Suppressor macrophage (primary cell): ENCODE data around the gene OR5H1.
"Not testable (repeated sequence)": the region's sequence is repeated elsewhere in the genome, so short reads cannot be mapped to it uniquely, and the experiment has no call there.

Source experiments
- DNase-seq, 4 experiments: peaks; one replicate each; pipeline ENCODE4 v3.0.0-alpha.2; 2020 to 2022
- total RNA-seq, 17 experiments: gene quantifications; one replicate each; lab custom pipeline; 2026; ENCODE audit warnings: mixed read lengths in 6 of 17, inconsistent platforms in 3 of 17; lab: John Stamatoyannopoulos, UW

Gene OR5H1
- 0 to 2.4 (median 0) reads per million in 17 experiments for total RNA-seq

DNA sequence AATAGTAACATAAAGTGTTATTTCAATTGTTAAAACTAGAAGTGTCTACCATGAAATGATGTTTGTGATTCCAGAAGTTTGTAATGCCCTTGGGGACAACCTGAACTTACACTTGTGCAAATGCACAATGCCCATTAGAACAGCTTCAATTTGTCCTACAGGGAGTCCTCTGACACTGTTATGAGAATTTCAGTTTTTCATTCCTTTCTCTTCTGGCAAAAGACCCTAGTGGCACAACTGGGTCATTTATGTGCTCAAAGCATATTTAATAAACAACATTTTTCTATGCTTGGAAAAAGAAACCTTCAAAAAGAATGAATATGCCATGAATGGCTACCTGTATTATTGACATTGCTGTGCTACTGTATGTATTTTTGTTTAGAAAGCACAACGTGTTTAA lies at the start of gene OR5H1:
Gene OR5H1, plus strand, starts transcription at position 301 of the 400 bp plus-strand sequence. CDS start 1,977 bp downstream, outside the sequence.
- DNase-seq: no peak

DNA sequence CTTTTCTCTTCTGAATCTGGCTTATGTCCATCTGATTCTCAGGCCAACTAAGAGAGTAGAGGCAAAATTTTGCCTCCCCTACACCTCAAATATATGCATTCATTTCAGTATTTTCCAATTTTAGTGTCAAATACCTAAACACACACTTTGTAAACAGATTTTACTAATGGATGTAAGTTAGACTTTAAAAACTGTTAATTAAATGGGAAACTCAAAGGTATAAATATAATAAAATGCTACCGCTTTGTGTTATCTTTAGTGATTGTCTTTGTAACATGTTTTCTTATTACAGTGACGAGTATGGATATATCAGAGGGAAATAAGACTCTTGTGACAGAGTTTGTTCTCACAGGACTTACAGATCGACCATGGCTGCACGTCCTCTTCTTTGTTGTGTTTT lies 43.6 kb upstream of the OR5H1 start, which contains the start of gene OR5AC2:
Gene OR5AC2, plus strand, starts transcription at position 301 of the 400 bp plus-strand sequence. Its CDS starts 0 bp downstream, at position 301.
- no peak for DNase-seq

DNA sequence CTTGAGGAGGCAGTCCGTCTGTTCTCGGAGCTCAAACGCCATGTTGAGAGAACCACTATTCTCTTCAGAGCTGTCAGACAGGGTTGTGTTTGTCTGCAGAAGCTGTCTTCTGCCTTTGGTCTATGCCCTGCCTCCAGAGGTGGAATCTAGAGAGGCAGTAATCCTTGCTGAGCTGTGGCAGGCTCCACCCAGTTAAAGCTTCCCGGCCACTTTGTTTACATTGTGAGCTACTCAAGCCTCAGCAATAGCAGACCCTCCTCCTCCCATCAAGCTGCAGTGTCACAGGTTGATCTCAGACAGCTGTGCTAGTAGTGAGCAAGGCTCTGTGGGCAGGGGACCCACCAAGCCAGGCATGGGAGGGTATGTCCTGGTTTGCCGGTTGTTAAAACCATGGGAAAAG lies 34.6 kb upstream of the OR5H1 start:
- no peak for DNase-seq

DNA sequence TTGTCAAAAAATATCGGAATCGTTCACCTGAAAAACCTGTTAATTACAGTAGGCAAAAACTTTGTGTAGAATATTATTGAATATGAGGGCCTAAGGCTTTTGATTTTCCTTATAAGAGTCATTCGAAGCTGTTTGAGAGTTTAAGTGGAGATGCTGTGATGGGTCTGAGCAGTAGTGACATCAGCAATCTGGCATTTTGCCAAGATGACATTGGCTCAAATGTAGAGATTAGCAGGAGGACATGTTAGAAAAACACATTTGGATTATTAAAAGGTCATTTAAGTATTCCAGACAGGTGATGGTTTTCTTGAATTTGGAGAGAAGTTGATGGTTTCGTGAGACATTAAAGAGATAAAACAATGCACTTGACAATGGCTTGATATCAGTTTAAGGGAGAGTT lies 30.7 kb upstream of the OR5H1 start:
- DNase-seq: no peak

DNA sequence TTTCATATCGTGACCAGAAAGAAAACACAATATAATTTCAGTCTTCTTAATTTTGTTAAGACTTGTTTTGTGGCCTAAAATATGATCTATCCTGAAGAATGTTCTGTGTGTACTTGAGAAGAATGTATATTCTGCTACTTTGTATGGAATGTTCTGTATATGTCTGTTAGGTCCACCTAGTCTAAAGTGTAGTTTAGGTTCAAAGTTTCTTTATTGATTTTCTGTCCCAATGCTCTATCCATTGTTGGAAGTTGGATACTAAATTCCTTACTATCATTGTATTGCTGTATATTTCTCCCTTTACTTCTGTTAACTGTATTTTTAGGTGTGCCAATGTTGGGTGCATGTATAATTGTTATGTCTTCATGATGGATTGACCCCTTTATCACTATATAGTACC lies 22.4 kb upstream of the OR5H1 start:
- no peak for DNase-seq

DNA sequence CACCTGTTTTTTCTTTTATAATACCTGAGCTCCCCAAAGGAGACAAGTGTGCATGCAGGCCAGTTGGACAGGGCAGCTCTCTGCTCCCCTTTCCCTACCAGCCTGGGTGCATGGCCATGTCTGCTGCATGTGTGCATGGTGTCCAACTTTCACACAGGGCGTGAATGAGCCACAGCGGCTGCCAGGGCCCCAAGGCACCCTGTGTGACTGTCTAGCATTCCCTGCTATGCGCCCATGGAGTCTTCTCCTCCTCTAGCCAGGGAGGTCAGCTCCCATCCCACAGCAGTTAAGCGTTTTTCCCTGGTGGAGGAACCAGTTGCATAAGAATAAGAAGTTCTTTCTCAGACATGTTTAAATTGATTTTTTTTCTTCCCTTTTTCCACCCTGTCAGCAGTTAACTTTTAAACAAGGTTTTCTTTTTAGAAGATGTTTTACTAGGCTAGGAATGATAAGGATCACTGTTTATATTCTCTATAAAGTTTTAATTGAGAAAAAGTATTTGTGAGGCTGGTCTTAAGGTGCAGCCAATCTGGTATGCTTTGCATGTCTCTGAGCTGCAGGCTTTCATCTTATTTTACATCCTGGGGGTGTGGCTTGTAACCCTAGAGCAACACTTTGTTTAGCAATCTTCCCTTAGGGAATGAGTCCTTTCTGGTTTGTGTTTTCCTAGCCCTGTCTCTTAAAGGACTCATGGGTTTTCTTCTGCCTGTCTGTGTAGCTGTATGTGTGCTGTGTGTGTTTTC lies 20.5 kb upstream of the OR5H1 start:
- no peak for DNase-seq

DNA sequence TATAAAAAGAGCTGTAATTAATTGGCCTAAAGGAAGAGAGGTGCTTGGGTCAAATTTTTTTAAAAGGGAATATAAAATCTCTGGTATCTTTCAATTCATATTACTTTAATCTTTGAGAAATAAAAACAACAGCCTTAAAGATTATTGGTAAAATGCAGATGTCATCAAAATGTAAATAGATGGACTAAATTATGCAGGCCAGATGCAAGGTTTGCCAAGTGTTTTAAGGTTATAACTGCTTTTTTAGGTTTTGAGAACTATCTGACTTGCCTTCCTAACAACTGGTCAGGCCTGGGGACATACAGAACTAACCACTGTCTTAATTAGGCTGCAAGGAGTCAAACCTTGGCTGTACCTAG lies 20.0 kb upstream of the OR5H1 start:
- DNase-seq: no peak

DNA sequence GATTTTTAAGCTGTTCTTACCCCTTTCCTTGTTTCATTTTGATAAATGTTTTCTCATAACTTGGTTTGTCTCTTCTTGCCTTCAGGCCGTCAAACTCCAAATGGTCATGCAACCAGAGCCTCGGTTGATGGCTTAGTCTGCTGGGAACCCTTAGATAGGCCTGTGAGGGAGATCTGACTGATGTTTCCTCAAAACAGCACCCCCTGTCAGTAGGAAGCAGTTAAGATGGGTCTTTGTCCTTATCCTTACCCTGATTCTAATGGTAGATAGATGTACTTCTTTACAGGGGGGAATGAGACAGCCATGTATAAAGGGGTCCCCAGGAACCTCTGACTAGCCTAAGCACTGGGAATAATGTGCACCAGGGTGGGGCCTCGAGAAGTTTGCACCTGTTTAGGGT lies 16.3 kb upstream of the OR5H1 start:
- DNase-seq: no peak

DNA sequence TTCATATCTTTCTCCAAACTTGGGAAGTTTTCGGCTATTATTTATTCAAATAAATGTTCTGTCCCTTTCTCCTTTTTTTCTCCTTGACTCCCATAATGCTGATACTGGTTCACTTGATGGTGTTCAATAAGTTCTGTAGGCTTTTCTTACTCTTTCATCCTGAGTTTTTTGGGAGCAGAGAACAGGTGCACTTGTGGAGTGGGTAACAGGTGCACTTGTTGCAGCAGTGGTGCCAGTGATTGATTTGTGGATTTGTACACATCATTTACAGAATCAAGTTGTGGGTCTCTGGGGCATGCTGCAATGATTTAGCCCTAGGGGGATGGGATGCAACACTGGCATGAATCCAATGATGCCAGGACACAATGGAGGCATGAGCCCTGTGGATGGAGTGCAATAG lies 14.8 kb upstream of the OR5H1 start:
- no peak for DNase-seq

DNA sequence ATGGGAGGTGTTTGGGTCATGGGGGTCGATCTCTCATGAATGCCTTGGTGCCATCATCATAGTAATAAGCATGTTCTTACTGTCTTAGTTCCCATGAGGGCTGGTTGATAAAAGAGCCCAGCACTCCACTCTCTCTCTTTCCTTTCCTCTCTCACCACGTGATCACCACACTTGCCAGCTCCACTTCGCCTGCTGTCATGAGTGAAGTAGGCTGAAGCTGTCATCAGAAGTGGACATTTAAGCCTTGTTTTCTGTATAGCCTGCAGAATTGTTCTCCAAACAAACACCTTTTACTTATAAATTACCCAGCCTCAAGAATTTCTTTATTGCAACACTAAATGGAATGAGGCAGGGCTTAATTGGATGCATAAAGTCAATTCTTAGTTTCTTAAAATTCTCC lies 6.1 kb downstream of the OR5H1 start:
- no peak for DNase-seq

DNA sequence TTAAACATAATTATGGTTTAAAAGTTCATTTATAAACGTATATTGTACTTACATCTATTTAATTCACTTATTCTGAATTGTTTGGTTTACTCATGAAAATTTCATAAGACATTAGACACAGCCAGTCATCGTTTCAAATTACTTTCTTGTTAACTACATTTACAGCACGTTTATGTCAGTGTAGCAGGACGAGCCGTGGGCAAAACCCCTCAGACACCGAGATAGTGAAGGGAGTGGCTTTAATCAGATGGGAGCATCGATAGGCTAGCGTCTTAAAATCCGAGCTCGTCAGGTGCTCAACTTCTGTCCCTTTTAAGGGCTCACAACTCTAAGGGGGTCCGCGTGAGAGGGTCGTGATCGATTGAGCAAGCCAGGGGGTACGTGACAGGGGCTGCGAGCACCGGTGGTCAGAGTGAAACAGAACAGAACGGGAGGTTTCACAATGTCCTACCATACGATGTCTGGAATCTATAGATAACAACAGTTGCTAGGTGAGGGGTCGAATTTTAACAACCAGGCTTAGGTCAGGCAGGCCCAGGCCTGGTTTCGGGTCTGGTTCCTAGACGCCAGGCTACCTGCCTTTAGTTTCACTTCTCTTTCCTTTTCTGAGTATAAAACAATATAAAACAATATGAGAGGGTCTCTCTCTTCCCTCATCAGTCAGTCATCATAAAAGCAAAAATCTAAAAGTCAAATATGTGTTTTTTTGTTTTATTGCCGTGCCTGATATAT lies 7.5 kb downstream of the OR5H1 start:
- DNase-seq: not testable (repeated sequence)

DNA sequence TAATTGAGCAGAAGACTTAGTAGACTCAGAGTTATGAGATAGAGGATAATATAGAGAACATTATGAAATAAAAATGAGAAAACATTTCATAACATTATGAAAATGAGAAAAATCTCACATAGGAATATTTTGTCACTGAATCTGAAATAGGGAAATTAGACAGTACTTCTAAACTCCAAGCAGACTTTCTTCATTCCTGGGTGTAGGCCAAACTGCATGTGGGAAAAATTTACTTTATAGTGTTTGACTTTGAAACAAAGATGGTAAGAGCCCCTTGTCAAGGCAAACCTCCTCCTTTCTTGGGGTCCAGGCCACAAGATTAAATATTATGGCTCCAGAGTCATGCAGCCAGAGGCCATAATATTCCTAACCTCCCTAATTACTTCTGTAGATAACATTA lies 10.0 kb downstream of the OR5H1 start:
- DNase-seq: no peak

DNA sequence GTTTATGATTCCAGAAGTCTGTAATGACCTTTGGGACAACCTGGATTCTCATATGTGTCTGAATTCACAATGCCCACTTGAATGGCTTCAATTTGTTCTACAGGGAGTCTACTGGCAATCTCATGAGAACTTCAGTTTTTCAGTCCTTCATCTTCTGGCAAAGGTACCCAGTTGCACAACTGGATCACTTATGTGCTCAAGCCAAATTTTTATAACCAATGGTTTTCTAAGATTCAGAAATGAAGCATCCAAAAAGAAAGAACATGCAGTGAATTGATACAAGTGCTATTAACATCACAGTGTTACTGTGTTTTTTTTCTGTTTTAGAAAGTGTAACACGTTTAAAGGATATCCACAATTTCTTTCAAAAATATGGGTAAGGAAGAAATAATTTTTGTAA lies 16.7 kb downstream of the OR5H1 start, which contains the start of gene OR5H14:
Gene OR5H14, plus strand, starts transcription at position 301 of the 400 bp plus-strand sequence. CDS start 1,907 bp downstream, outside the sequence.
- DNase-seq: no peak

DNA sequence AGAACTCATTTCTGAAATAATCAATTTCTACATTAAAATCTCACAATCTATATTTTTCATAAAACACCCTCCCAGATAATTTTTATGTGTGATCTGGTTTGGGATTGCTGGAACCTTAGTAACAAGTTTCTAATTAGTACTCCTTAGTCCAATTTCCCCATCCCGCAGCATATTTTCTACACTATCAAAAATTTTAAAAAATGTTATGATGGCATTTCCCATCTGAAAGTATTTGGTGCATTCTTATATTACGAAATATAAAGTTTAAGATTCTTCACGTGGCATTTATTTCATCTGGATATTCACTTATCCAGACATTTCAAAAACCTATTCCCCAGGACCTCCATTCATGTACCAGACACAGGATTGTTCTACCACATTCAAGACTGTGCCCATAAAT lies 18.2 kb downstream of the OR5H1 start:
- DNase-seq: no peak

DNA sequence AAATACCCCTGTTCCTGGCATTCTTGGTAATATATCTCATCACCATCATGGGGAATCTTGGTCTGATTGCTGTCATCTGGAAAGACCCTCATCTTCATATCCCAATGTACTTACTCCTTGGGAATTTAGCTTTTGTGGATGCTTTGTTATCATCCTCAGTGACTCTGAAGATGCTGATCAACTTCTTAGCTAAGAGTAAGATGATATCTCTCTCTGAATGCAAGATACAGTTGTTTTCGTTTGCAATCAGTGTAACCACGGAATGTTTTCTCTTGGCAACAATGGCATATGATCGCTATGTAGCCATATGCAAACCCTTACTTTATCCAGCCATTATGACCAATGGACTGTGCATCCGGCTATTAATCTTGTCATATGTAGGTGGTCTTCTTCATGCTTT lies 18.9 kb downstream of the OR5H1 start:
- DNase-seq: not testable (repeated sequence)

DNA sequence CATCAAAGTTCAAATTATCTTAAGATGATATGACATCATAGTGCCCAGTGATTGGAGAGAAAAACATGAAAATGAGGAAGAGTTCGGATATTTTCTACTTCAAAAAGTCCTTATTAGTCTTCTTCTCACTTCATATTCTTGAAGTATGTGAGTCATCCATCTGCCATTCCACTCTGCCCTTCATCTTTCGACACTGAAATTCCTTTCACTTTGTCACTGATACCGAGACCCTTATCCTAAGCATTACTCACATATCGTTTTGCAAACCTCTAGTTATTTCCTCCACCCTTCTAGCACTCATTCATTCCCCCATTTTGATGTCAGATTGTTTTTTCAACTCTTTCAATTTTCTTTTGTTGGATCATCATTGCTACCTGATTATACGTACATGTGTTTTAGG lies 20.7 kb downstream of the OR5H1 start:
- no peak for DNase-seq

DNA sequence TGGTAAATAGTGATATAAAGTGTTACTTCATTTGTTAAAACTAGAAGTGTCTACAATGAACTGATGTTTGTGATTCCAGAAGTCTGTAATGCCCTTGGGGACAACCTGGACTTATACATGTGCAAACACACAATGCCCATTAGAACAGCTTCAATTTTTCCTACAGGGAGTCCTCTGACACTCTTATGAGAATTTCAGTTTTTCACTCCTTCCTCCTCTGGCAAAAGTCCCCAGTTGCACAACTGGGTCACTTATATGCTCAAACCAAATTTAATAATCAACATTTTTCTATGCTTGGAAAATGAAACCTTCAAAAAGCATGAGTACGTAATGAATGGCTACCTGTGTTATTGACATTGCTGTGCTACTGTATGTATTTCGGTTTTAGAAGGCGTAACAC lies 35.9 kb downstream of the OR5H1 start, which contains the start of gene OR5H15:
Gene OR5H15, plus strand, starts transcription at position 301 of the 400 bp plus-strand sequence. CDS start 2,004 bp downstream, outside the sequence.
- no peak for DNase-seq

DNA sequence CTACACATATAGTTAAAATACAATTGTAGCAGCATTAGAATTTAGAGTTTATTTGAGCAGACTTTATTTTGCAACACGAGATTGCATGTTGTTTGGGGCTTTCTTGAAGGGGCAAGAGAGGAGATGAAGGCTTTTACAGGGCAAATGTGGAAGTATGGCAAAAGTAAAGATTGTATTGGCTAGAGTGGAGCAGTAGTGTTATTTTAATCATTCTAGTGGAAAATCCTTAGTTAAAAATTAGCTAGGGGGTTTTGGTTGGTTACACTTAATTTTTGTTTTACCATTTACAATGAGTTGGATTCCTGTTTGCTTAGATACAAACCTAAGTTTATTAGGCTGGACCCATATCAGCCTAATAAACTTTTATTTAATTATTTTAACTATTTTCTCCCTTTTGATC lies 40.5 kb downstream of the OR5H1 start:
- no peak for DNase-seq

DNA sequence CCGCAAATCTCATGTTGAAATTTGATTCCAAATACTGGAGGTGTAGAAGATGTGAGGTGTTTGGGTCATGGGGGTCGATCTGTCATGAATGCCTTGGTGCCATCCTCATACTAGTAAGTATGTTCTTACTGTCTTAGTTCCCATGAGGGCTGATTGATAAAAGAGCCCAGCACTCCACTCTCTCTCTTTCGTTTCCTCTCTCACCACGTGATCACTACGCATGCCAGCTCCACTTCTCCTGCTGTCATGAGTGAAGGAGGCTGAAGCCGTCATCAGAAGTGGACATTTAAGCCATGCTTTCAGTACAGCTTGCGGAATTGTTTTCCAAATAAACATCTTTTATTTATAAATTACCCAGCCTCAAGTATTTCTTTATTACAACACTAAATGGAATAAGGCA lies 42.1 kb downstream of the OR5H1 start:
- no peak for DNase-seq

DNA sequence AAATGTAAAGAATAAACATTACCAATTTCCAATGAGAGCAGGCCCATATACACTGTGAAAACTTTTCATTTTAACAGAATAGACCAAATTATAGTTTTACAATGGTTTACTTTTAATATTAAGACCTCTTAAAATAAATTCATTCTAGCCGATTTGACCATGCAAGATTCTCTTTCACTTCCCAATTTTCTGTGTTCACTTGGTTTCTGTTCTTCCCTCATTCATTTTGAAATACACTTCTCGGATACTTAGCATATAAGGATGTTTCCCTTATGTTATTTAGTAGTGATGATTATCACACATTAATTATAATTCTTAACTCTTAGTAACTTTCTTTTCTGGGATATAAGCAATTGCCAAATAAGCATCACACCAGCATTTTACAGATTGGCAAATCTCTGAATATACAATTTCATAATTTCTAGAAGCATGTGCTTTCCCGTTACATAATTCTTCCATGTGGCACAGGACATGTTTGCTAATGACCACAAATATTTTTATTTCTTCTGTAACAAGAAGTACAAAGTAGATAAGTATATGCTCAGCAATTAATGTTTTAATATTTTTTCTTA lies 49.9 kb downstream of the OR5H1 start:
- peak in 3 of 4 experiments; percentile 10 to 77 (median 71) for DNase-seq

DNA sequence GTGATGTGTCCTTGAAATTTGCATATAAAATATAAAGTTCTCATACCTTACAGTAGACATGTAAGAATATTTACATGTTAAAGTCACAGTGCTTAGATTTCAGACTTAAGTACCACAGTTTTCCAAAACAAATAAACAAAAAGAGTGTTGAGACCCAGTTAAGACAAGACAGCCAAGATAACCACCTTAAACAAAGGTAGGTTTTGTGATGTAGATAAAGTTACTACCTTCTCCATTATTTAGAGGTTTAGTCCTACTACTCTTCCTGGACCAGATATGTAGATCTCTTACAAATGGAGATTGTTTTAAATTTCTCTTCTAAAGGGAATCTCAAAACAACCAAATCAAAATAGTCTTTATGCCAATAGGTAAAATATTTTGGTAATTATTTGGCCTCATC lies 51.7 kb downstream of the OR5H1 start:
- no peak for DNase-seq

DNA sequence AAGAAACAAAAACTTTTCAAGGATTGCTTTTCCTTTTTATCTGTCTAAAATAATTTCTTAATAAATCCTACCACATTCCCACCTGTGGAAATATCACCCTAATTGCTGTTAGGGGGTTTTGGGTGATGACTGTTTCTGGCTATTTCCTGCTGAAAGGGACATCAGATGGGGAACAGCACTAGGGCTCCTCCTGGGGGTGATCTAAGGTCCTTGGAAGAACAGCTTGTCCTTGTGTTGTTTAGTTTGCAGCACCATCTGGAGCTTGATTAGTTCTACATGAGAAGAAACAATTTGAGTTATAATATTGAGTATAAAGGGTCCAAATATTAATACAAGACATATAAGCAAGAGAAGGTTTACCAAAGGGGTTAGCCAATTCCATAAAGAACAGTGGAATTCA lies 54.7 kb downstream of the OR5H1 start:
- peak; percentile 39 to 68 (median 52) for DNase-seq
